ENCODE results near the gene PCCA.

GRCh38 chr13:100357764-100358163 is 268.9 kb downstream of the PCCA start:
- TF ChIP-seq CTCF (IDR thresholded peaks at IDR 0.05) (no peak), POLR2A (IDR thresholded peaks at IDR 0.05) (no peak), POLR2AphosphoS5 (IDR thresholded peaks at IDR 0.05) (no peak), EP300 (IDR thresholded peaks at IDR 0.05) (no peak)
